Body of pancreas (tissue), 4 donors: Measurements from ENCODE around the gene KCNS3.

ENCODE experiments used
- POLR2A ChIP-seq, 3 donors: fragments of 450-650 bp; IDR thresholded peaks; one replicate each; pipeline ENCODE4 v1.6.1; 2016; ENCODE audit warnings: antibody characterized with exemption in 3 of 3, mild to moderate bottlenecking in 2 of 3
- TF ChIP-seq, protein P1 (sequence below), 7 experiments: fragments of 450-650 bp in 4 of 7; fragments of 200-600 bp in 3 of 7; sonication (generic) in 3 of 7; IDR thresholded peaks; one replicate each; pipeline ENCODE4 v1.5.1; 2016 to 2019; ENCODE audit warnings: antibody characterized with exemption in 7 of 7

DNA sequence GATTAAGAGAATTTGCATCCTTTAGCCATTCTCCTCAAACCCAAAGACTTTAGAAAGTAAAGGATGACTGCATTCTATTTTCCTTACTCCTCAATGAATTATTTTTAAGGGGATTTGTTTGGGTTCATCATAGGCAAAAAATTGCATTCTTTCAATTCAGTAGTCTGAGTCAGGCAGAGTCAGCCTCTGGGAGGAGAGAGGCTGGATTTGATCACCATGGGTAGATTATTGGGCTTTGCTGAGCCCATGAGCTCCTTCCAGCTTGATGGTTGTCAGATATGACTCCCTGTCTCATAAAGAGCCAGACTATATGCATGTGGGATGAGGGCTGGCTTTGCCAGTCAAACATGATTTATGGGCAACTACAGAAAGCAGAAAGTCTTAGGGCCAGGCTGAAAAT lies 101.2 kb downstream of the KCNS3 start:
- TF ChIP-seq, protein P1, sequence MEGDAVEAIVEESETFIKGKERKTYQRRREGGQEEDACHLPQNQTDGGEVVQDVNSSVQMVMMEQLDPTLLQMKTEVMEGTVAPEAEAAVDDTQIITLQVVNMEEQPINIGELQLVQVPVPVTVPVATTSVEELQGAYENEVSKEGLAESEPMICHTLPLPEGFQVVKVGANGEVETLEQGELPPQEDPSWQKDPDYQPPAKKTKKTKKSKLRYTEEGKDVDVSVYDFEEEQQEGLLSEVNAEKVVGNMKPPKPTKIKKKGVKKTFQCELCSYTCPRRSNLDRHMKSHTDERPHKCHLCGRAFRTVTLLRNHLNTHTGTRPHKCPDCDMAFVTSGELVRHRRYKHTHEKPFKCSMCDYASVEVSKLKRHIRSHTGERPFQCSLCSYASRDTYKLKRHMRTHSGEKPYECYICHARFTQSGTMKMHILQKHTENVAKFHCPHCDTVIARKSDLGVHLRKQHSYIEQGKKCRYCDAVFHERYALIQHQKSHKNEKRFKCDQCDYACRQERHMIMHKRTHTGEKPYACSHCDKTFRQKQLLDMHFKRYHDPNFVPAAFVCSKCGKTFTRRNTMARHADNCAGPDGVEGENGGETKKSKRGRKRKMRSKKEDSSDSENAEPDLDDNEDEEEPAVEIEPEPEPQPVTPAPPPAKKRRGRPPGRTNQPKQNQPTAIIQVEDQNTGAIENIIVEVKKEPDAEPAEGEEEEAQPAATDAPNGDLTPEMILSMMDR (IDR thresholded peaks at IDR 0.05), result no peak
- no peak for TF ChIP-seq POLR2A (IDR thresholded peaks at IDR 0.05)
